Hepatocyte (in vitro differentiated cells): ENCODE data around the gene PINLYP. TPM values are rescaled to one million over a fixed set of nuclear protein-coding genes. Genes with fewer than 3 reads are reported as not detected.
A peak's percentile ranks its signal among the peaks of the same experiment; 100 is the strongest.

ENCODE experiments used
- DNase-seq: peaks from one replicate; pipeline ENCODE4 v3.0.0-alpha.2; 2016; ENCODE audit warnings: low spot score
- H2AFZ ChIP-seq: fragments of 200-600 bp; sonication (generic); 2 replicates; pipeline ENCODE4 v1.6.0; 2016; ENCODE audit warnings: antibody characterized with exemption, mild to moderate bottlenecking
- H3K27ac ChIP-seq: fragments of 200-600 bp; sonication (generic); 2 replicates; pipeline ENCODE4 v1.5.1; 2016; ENCODE audit warnings: mild to moderate bottlenecking
- H3K27me3 ChIP-seq: fragments of 200-600 bp; sonication (generic); 2 replicates; pipeline ENCODE4 v1.6.1; 2016
- H3K36me3 ChIP-seq: fragments of 200-600 bp; sonication (generic); replicated peaks from 2 replicates; pipeline ENCODE4 v1.5.1; 2016; ENCODE audit warnings: low read depth; ENCODE audit not compliant: insufficient read depth
- H3K4me1 ChIP-seq: fragments of 200-600 bp; sonication (generic); 2 replicates; pipeline ENCODE4 v1.5.1; 2016; ENCODE audit warnings: mild to moderate bottlenecking, moderate library complexity; ENCODE audit not compliant: insufficient read depth
- H3K4me2 ChIP-seq: fragments of 200-600 bp; sonication (generic); 2 replicates; pipeline ENCODE4 v1.6.0; 2016
- H3K4me3 ChIP-seq: fragments of 200-600 bp; sonication (generic); 2 replicates; pipeline ENCODE4 v1.5.1; 2016; ENCODE audit warnings: mild to moderate bottlenecking
- H3K79me2 ChIP-seq: fragments of 200-600 bp; sonication (generic); 2 replicates; pipeline ENCODE4 v1.6.0; 2017; ENCODE audit warnings: mild to moderate bottlenecking
- H3K9me2 ChIP-seq: fragments of 200-600 bp; sonication (generic); replicated peaks from 2 replicates; pipeline ENCODE4 v1.6.0; 2017; ENCODE audit warnings: mild to moderate bottlenecking; ENCODE audit not compliant: insufficient read depth
- H3K9me3 ChIP-seq: fragments of 200-600 bp; sonication (generic); 2 replicates; pipeline ENCODE4 v1.5.1; 2016; ENCODE audit warnings: low read depth, mild to moderate bottlenecking
- H4K20me1 ChIP-seq: fragments of 200-600 bp; sonication (generic); 2 replicates; pipeline ENCODE4 v1.6.0; 2016; ENCODE audit warnings: mild to moderate bottlenecking; ENCODE audit not compliant: insufficient read depth, poor library complexity, severe bottlenecking
- EZH2 ChIP-seq: fragments of 200-600 bp; sonication (generic); IDR thresholded peaks from 2 replicates; pipeline ENCODE4 v1.6.1; 2016; ENCODE audit warnings: antibody characterized with exemption, mild to moderate bottlenecking, borderline replicate concordance
- EZH2phosphoT487 ChIP-seq: fragments of 200-600 bp; sonication (generic); IDR thresholded peaks from one replicate; pipeline ENCODE4 v1.6.1; 2018; ENCODE audit warnings: antibody characterized with exemption, mild to moderate bottlenecking, low read depth, moderate library complexity; ENCODE audit not compliant: unreplicated experiment, severe bottlenecking
- WGBS: methylation state at CpG from one replicate; pipeline ENCODE4 v1.1.6; 2016; ENCODE audit warnings: low lambda C conversion rate; ENCODE audit errors: missing lambda C conversion rate; 5-methylcytosine and 5-hydroxymethylcytosine counted together
- polyA plus RNA-seq: library from polyadenylated mRNA; unstranded; fragments of >200 nt; fragmentation: Nextera tagmentation; extraction: Ambion mirVana; gene quantifications from 2 replicates; pipeline ENCODE4 v1.2.1, GENCODE V29; 2016
- total RNA-seq: library from RNA; depleted of rRNA; stranded (reverse); fragments of >200 nt; gene quantifications from 2 replicates; pipeline ENCODE4 v1.2.3, GENCODE V29; 2014
- TF ChIP-seq, protein P1 (sequence below): fragments of 200-600 bp; sonication (generic); IDR thresholded peaks from 2 replicates; pipeline ENCODE4 v1.5.1; 2016; ENCODE audit warnings: antibody characterized with exemption, mild to moderate bottlenecking; ENCODE audit not compliant: poor library complexity

PINLYP gene
- total and polyA plus RNA-seq, 2 experiments from 2014 or later, result 4.6 to 11.4 TPM

DNA sequence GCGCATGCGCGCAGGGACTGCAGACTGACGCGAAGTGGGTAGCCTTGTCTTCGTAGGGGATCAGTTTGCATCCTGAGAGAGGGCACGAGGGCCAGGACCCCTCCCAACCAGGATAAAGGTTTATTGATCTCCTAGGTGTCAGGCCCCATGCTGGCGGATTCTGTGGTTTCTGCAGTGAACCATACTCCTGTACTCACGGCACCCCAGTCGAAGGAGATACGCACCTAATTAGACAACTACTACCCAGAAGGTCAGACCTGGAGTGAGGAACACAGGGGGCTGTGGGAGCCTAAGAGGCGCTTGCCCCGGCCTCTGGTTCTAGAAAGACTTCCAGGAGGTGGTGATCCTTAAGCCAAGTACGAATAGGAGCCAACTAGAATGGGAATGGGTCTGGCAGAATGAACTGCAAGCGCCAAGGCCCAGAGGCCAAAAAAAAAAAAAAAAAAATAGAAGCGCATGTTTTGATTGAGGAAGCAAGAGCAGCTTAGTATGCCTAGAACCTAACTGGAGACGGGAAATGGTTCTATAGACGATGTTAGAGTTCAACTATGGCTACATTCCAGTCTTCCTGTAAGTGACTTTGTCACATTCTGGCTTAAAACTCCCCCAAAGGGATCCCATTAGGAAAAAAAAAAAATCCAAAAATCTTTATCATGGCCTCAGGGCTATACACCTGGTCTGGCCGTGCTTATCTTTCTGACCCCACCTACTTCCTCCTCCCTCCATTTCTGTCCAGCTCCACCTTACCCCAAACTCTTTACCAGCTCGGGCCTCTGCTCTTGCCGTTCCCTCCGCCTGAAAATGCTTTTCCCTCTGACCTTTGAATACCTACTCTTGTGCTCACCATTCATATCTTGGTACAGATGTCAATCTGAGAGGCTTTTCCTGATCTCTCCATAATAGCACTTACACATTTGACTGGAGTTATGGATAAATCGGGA is 44.7 kb downstream of the PINLYP start:
- Histone ChIP-seq H3K27ac (peak overlapping the region; percentile 98), H2AFZ (peak overlapping the region; percentile 84), H3K9me2 (no peaks in the 10 kb centered on the region), H3K36me3 (no peaks in the 10 kb centered on the region), H3K9me3 (no peaks in the 10 kb centered on the region), H3K79me2 (peaks cover 41% of the 10 kb centered on the region), H4K20me1 (no peaks in the 10 kb centered on the region), H3K4me3 (peak overlapping the region; percentile 44), H3K4me2 (peak overlapping the region; percentile 85), H3K4me1 (peaks cover 7% of the 10 kb centered on the region), H3K27me3 (no peaks in the 10 kb centered on the region)
- 50% methylated on average over 23 of the region's 23 CpGs for WGBS
- TF ChIP-seq, protein P1, sequence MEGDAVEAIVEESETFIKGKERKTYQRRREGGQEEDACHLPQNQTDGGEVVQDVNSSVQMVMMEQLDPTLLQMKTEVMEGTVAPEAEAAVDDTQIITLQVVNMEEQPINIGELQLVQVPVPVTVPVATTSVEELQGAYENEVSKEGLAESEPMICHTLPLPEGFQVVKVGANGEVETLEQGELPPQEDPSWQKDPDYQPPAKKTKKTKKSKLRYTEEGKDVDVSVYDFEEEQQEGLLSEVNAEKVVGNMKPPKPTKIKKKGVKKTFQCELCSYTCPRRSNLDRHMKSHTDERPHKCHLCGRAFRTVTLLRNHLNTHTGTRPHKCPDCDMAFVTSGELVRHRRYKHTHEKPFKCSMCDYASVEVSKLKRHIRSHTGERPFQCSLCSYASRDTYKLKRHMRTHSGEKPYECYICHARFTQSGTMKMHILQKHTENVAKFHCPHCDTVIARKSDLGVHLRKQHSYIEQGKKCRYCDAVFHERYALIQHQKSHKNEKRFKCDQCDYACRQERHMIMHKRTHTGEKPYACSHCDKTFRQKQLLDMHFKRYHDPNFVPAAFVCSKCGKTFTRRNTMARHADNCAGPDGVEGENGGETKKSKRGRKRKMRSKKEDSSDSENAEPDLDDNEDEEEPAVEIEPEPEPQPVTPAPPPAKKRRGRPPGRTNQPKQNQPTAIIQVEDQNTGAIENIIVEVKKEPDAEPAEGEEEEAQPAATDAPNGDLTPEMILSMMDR, result no peak
- TF ChIP-seq EZH2phosphoT487 (no peak), EZH2 (no peak)
- DNase-seq, result no peak

DNA sequence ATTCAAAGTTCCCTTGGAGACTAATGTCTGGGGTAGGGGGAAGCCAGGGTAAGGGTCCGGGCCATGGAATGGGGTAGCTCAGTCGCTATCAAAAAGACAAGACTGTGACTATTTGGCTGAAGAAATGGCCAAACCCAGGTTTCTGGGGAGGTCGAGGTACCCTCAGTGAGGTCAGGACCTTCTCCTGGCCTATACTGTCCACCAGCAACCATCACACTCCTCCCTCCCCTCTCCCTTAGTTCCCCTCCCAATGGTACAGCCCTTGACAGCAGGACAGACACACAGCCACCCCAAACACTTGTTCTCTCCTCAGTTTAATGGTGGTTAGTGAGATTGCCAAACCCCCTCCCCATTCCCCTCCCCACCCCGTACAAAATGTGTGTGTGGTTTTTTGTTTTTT is 46.5 kb downstream of the PINLYP start:
- no peak overlapping the region for H3K27ac ChIP-seq
- no peaks in the 10 kb centered on the region for H3K9me3 ChIP-seq
- DNase-seq, result no peak
- H3K27me3 ChIP-seq, result no peaks in the 10 kb centered on the region
- no peak overlapping the region for H3K4me2 ChIP-seq
- peaks cover 7% of the 10 kb centered on the region for H3K4me1 ChIP-seq
- WGBS, result 90% methylated on average over 4 of the region's 4 CpGs
- H3K4me3 ChIP-seq, result no peak overlapping the region
- H4K20me1 ChIP-seq, result no peaks in the 10 kb centered on the region
- H2AFZ ChIP-seq, result no peak overlapping the region
- no peak for TF ChIP-seq EZH2
- no peak for TF ChIP-seq EZH2phosphoT487
- TF ChIP-seq, protein P1, result no peak
- H3K36me3 ChIP-seq, result no peaks in the 10 kb centered on the region
- no peaks in the 10 kb centered on the region for H3K9me2 ChIP-seq
- H3K79me2 ChIP-seq, result peaks cover 26% of the 10 kb centered on the region

DNA sequence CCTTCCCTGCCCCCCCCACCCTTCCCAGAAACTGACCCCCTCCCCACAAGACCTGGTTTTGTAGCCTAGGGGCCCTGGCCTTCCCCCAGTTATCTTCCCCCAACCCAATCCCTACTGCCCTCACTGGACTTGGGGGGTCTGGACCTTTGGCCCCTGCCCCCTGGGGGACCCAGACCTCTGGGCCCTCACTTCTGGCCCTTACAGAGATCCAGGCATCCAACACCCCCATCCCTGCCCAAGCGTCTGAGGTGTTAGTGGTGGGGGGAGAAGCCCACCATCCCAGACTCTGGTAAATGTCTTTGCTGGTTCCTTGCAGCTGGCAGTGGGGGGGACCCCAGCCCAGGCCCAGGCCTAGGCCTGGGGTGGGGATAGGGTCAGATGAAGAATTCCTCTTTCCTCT is 47.4 kb downstream of the PINLYP start:
- no peak for DNase-seq
- TF ChIP-seq, protein P1, result no peak
- TF ChIP-seq EZH2, result no peak
- Histone ChIP-seq H4K20me1 (no peaks in the 10 kb centered on the region), H3K9me3 (no peaks in the 10 kb centered on the region), H3K9me2 (no peaks in the 10 kb centered on the region), H3K27me3 (no peaks in the 10 kb centered on the region), H3K79me2 (peaks cover 17% of the 10 kb centered on the region), H3K4me3 (no peak overlapping the region), H3K4me2 (no peak overlapping the region), H3K36me3 (no peaks in the 10 kb centered on the region), H3K4me1 (peaks cover 7% of the 10 kb centered on the region), H2AFZ (no peak overlapping the region), H3K27ac (no peak overlapping the region)
- 83% methylated on average over 1 of the region's 1 CpG for WGBS
